Midbrain (tissue), 1 donor: ENCODE results near the gene CNIH3.

Experiments used
- DNase-seq: peaks from one replicate; lab custom pipeline; 2025; lab: John Stamatoyannopoulos, UW

Gene CNIH3

DNA sequence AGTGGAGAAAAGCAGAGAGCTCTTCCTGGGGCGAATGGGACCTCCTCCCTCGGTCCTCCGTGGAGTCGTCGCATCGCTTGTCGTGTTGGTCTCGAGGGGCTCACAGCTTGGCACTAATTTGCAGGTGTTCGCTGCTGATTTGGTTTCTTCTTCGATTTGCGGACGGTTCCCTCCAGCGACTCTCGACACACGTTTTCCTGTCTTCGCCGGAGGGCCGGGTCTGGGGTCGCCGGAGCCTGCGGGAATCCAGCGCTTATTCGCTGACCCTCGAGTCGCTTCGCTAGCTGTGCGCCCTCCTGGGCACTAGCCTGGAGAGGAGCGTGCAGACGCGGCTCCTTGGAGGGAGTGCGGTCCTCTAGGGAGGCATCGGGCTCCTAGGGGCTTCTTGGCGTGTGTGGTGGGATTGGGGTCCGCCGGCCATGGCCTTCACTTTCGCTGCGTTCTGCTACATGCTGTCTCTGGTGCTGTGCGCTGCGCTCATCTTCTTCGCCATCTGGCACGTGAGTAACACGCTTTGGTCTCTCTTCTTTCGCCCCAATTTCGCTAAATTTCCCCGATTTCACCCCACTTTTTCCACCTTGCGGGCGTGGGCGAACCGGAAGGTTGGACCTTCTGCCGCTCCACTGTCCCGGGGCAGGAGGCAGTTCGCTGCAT lies 766 bp downstream of the CNIH3 start:
- DNase-seq, result no peak

DNA sequence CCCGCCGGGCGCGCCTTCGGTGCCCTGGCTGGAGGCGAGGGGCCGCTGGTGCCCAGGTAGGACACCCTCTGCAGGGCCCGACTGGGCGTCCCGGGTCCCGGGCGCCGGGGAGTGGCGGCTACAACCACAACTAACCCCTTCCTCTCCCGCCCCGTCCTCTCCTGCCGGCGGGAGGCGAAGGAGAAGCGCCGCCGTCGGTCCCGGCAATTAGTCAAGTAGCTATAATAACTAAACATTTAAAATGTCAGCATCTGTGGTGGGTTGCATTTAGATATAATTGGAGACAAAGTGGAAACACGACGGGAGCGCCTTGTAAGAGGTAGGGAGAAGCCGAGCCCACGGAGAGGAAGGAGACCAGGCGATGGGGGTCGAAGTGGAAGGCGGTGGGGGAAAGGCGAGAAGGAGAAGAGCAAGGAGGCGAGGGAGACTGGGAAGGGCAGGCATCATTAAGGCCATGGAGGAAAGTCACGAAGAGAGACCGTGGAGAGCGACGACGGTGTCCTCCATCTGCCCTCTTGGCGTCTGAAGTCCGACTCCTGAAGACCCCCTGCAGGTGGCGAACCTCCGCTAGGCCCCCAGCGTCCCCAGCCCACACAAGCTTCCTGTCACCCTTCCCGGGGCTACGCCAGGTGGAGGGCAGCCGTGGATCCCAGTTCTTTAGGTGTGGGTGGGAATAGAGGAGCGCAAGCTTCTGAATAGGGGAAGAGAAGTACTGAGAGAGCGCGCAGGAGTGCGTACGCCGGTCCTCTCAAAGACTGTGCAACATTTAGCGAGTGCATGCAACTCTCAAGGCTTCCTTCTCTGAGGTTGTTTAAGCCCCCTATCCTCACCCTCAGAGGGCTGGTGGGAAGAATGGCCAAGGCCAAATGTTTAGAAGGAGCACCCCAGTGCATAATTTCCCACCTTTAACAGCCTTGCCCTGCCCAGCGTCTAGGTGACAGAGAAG lies 1.6 kb downstream of the CNIH3 start:
- no peak for DNase-seq

- DNase-seq, result no peak
Measured at GRCh38 chr1:224619209-224619608, 3.1 kb downstream of the CNIH3 start.

DNA sequence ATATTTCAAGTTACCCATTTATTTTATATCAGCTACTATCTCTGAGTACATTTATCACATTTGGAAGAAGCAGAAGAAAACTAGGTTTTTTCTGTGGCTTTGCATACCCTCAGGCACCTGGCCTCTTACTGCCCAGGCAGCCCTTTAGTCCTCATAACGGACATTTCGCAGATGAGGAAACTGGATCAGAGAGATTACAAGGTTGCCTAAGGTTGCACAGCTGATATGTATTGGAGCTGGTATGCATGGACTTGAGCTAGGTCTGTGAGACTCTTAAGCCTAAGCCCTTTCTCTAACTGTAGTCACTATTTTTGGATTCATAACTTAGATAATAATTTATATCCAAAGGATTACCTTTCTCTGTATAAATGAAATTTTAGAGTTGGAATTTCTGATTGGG lies 4.0 kb downstream of the CNIH3 start:
- no peak for DNase-seq

GRCh38 chr1:224621813-224622682 lies 5.9 kb downstream of the CNIH3 start:
- no peak for DNase-seq

GRCh38 chr1:224622831-224623230 lies 6.7 kb downstream of the CNIH3 start:
- DNase-seq, result no peak

GRCh38 chr1:224623310-224623714 lies 7.2 kb downstream of the CNIH3 start:
- DNase-seq, result no peak

DNA sequence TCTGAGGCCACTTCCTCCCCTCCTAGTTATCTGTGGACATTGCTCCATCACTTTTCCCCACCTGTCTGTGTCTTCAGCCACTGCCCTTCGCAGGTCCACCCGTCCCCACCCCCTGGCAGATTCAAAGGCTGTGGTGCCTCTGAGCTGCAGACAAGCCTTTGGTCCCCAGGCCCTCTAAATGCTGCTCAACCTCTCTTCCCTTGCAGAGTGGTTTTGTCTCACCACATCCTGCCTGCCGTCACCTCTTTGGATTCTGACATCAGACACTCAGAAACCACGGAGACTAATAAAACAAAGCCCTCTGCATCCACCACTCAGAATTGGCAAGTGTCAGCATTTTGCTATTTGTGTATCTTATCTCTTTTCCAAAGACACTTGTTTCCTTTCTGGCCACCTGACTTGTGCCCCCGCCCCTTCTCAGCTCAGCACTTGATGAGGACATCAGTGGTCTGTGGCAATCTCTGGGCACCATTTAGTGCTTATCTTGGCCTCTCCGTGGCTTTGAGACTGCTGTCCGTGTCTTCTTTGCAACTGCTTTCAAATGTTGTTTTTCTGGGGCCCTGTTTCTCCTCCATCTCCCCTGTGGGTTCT lies 7.7 kb downstream of the CNIH3 start:
- no peak for DNase-seq

DNA sequence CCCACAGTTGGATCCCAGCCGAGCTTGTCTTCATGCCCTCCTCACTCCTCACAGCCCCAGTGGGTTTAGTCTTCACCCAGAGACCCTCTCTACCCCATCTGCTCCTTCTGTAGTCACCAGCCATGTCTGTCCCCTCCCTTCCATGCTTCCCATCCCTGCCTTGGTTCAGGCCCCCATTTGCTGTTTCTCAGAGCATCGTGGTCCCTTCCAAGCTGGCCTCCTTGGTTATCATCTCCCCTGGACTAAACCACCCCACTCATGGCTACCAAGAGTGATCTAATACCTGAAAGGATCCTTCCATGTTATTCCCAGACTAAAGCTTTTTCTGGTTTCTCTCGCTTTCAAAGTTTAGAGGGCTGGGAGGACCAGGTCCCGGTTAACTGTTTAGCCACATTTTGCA lies 8.3 kb downstream of the CNIH3 start:
- no peak for DNase-seq

- no peak for DNase-seq
Measured at GRCh38 chr1:224626042-224626441, 9.9 kb downstream of the CNIH3 start.

DNA sequence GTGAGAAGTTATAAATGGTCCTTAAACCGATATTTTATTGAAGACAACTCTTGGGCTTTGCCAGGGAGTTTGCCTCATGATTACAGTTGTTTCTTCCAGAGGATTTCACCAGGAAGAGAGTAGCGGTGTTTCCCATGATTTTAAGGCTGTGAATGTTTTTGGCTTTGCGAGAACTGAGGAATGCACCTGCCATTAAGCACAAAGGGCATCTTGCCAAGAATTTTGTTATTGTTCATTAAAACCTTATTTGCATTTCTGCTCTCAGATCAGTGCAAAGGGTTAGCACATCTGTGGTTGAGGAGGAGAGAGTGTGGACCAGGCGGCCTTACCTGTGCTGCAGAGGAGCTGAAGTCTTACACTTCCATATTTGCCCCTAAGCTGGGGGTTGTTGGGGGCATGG lies 13.8 kb downstream of the CNIH3 start:
- no peak for DNase-seq

- no peak for DNase-seq
Measured at GRCh38 chr1:224631462-224632115, 15.5 kb downstream of the CNIH3 start.

DNA sequence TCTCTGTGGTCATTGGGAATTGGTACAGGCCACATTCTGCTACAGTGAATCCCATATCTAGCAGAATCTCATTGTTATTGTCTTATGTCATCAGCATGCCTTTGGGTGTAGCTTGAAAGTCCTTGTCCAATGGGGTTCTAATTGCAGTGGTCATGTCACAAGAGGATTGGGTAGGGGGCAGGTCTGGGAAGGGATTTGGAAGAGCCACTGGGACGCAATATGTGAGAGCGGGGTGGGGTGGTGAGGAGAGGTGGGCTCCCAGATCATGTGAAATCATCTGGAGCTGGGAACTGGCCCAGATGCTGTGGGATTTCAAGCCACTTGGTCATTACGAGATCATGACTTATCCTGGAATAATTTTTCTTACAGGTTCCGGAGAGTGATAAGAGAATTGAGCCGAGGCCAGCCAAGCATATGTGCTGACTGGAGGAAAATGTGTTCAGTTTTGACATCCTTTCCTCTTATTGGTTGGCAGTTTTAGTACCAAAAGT lies 16.3 kb downstream of the CNIH3 start:
- no peak for DNase-seq

GRCh38 chr1:224632921-224633321 lies 16.8 kb downstream of the CNIH3 start:
- DNase-seq, result no peak

DNA sequence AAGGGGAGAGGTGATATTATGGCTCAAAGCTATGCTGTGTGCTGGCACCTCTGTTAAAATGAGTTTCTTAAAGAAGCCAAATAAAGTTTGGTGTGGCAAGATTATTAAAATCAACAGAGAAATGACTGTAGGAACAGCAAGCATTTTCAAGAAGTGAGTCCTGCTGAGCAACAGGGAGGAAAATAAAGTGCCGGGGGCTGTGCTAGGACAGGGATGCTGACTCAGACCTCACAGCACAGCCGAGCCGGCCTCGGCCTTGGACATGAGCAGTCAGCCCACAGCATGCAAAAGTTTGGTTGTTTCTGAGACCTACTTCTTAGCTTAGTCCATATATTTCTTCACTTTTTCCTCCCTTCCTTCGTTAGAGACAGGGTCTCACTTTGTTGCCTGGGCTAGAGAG lies 19.2 kb downstream of the CNIH3 start:
- no peak for DNase-seq

- DNase-seq, result no peak
Measured at GRCh38 chr1:224637515-224637914, 21.4 kb downstream of the CNIH3 start.

DNA sequence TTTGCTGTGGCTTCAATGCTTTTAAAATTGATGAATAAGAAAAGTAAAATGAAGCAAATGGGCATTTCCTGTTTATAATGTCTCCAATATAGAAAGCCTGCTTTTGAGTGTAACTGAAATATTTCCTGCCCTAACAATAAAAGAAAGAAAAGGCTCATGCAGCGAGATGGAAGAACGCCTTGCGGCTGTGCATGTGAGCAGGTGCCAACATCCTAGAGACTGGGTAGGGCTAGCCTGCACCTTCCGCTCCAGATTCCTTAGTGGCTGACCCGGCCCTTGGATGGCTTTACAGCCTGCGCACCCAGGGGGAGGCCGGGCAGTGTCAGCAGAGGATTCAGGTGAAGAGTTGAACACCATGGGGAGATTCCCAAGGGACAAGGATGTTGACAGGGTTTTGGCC lies 21.8 kb downstream of the CNIH3 start:
- DNase-seq, result no peak

DNA sequence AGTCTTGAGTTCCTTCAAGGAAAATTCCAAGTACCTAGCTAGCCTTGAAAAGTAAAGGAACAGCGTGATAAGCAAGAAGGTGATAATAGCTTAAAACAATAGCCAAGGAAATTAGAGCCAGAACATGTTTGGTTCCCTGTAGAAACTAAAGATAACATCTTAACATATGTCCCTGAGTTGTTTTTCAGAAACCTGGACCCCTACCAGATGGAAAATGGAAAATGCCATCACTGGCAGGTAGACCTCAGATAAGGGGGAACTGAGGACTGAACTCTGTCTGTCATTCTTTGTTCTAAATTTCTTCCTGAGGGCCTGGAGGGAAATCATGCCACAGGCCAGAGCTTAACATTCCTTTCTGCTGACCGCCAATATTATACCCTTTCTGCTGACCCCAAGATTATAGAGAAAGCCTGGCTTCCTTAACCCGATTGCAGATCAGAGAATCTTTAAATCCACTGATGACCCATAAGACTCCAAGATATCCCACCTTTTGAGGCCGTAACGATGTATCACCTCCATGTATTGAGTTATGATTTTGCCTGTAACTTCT lies 23.4 kb downstream of the CNIH3 start:
- DNase-seq, result no peak

GRCh38 chr1:224640018-224640417 lies 23.9 kb downstream of the CNIH3 start:
- DNase-seq, result no peak

DNA sequence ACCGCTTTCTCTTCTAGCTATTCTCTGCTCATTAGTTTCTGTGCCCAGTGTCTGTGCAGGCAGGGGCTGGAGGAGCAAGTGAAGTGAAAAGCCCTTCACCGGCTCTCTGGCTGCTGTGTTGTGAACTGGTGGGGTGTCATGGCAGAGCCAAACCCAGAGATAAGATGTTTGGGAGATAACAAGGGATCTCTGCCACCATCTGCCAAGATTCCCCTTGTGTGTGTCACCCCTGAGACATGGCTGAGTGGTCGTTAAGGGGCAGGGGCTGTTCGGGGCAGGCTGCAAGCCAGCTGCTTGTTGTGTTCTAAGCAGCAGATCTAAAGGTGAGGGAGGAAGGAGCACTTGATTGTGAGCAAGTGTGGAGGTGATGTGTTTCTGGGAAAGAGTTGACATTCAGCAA lies 24.5 kb downstream of the CNIH3 start:
- DNase-seq, result no peak

DNA sequence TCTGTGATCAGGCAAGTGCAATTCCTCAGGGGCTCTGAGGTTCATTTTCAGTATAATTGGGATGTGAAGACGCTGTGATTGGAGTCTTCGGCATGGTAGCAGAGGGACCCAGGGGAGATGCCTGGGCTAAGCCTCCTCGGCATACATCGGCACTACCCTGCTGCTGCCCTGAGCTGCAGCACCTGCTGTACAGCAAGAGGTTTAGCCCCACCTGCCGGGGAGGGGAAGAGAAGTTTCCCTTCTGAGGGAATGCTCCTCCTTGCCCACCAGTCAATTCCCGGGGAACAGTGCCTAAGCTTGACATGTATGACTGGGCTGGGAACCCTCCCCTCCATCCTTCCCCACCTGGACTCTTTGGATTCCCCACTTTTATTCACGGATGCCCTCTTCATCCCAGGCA lies 24.9 kb downstream of the CNIH3 start:
- no peak for DNase-seq
